Activated T-helper 1 cell treated with Interleukin-2 at 50 U/mL for 16 hours (primary cell): ENCODE measurements around the gene TRIM49C.
"Not testable (repeated sequence)": the region's sequence is repeated elsewhere in the genome, so short reads cannot be mapped to it uniquely, and the experiment has no call there.

ENCODE experiments used
- DNase-seq: peaks from one replicate; pipeline ENCODE4 v3.0.0-alpha.2; 2020; ENCODE audit warnings: low read depth

TRIM49C gene

DNA sequence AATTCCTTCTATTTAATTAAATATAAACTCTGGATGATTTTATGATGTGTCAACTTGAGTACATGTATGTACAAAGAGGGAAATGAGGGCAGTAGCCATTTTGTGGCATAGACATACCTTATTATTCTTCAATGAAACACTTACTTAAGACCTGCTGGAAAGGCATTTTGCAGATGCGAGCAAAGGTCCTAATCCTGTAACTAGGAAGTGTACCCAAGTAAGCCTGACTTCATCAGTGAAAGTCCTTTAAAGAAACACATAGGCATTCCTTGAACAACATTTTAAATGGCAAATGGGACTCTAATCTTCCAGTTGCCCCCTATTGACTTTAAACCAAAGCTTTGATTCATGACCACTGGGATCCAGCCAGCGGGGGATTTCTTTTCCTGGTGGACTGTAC is at the start of gene TRIM49C:
TSS of gene TRIM49C (plus strand) at position 301 of the 400 bp plus-strand sequence. CDS start 4,106 bp downstream, outside the sequence.
- not testable (repeated sequence) for DNase-seq

DNA sequence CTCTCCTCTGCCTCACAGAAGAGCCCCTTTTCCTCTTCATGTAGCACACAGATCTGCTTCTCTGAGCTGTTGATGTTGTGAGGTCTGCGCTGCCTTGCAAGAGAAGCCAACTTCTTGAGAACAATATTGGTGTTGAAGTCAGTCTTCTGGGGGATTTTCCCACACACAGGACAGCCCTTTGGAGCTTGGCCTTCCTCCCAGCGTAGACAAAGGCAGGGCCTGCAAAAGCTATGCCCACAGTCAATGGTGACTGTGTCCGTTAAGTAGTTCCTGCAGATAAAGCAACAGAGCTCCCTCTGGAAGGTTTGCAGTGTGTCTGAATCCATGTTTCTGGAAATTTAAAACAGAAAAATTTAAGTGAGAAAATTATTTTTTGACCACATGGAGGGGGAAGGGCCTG is 6.7 kb upstream of the TRIM49C start:
- not testable (repeated sequence) for DNase-seq

DNA sequence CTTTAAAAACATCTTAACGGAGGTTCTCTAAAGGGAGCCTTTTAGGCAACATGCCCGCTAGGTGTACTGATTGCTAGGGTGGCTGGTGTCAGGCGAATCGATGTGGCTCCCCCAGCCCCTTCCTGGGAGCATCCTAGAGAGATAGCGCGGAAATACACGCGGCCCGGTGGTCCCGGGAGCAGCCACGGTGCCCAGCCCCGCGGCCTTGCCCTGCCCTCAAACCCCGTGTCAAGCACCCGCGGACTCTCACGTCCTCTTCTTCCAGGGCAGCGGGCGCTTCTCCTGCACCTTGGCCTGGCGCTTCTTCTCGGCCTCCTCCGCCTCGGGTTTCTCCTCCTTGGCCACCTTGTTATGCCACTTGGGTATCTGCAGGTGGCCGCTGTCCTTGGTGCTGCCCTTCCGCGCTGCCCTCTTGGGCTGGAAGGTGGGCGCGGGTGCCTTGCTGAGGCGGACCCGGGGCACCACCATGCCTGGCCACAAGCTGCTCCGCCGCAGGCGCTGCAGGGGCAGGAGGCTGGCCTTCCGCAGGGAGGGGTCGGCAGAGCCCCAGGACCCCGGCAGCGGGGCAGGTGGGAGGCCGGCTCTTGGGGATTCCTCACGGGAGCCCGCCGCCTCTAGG is 20.8 kb downstream of the TRIM49C start:
- DNase-seq, result not testable (repeated sequence)

- DNase-seq, result not testable (repeated sequence)
Measured at GRCh38 chr11:90052311-90052710, 21.4 kb downstream of the TRIM49C start.

DNA sequence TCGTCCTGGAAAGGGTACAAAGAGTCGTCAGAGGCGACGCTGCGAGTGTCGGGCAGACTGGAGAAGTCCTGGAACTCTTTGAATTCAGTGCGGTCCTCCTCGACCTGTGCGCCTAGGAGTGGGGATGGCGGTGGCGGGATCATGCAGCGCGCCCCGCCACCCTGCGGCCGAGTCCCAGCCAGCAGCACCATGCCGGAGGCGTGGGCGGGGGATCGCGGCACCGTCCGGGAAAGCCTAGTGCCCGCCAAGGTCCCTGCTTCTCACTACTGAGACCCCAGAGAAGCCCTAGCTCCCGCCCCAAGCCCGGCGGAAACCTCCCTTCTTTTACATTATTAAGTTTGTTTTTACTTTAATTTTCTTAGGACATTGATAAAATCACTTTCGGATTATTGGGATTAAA is 22.6 kb downstream of the TRIM49C start:
- DNase-seq, result not testable (repeated sequence)

DNA sequence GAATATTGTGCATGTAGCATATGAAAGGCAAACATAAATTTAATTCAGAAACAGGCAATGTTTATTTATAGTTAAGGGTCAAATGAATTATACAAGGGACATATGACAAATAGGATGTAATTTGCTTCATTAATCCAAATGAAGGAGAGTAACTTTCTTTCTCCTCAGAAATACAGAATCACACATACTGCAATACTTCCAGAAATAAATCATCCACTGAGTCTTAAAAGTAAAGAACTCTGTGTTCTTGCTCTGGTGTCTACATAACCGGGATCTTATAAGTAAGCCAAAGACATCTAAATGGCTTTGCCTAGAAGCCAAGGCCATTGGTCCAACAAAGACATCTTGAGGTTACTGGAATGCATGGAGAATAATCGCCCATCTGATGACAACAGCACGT is 54.7 kb downstream of the TRIM49C start, which contains the start of gene UBTFL1:
TSS of gene UBTFL1 (plus strand) at position 301 of the 400 bp plus-strand sequence. CDS start at position 301, 0 bp downstream.
- not testable (repeated sequence) for DNase-seq

- DNase-seq, result not testable (repeated sequence)
Measured at GRCh38 chr11:90088731-90089130, 57.8 kb downstream of the TRIM49C start.
